ENCODE results near the gene IFT80.
"Not testable (repeated sequence)": the region's sequence is repeated elsewhere in the genome, so short reads cannot be mapped to it uniquely, and the experiment has no call there.

The IFT80 gene

GRCh38 chr3:160346511-160346910 lies 52.5 kb downstream of the IFT80 start:
- DNase-seq: no peak

- peak; percentile 2 to 11 for DNase-seq
Measured at GRCh38 chr3:160343132-160343531, 55.9 kb downstream of the IFT80 start.

- no peak for DNase-seq
Measured at GRCh38 chr3:160340351-160340750, 58.7 kb downstream of the IFT80 start.

- DNase-seq: no peak
Measured at GRCh38 chr3:160331127-160331937, 67.7 kb downstream of the IFT80 start.

DNA sequence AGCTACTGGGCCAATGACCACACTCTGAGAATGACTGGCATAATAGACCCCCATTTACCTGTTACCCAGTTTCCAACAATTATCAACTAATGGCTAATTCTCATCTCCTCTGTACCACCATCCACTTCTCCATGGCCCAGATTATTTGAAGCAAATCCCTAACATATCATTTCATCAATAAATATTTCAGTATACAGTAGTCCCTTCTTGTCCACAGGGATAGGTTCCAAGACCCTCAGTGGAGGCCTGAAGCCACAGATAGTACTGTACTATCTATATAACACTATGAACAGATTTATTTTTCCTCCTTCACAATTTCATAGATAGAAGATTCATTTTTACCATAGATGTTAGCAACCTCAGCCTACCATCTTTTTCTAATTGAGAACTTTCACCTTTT lies 68.3 kb downstream of the IFT80 start:
- no peak for DNase-seq

- DNase-seq: no peak
Measured at GRCh38 chr3:160330109-160330508, 68.9 kb downstream of the IFT80 start.

DNA sequence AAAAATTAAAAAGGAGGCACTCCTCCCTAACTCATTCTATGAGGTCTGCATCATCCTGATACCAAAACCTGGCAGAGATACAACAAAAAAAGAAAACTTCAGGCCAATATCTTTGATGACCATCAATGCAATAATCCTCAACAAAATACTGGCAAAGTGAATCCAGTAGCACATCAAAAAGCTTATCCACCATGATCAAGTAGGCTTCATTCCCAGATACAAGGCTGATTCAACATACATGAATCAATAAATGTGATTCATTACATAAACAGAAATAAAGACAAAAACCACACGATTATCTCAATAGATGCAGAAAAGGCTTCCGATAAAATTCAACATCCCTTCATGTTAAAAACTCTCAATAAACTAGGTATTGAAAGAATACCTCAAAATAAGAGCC lies 72.7 kb downstream of the IFT80 start:
- not testable (repeated sequence) for DNase-seq

DNA sequence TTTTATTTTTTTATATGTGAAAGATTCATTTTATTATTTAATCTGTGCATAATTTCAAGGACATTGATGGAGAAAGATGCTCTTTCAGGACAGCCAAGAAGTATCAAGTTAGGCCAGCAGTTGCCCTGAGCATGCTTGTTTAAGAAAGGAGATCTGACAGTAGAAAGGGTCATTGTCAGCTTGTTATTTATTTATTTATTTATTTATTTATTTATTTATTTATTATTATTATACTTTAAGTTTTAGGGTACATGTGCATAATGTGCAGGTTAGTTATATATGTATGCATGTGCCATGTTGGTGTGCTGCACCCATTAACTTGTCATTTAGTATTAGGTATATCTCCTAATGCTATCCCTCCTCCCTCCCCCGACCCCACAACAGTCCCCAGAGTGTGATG lies 77.2 kb downstream of the IFT80 start:
- not testable (repeated sequence) for DNase-seq

GRCh38 chr3:160319322-160319721 lies 79.7 kb downstream of the IFT80 start:
- DNase-seq: no peak

DNA sequence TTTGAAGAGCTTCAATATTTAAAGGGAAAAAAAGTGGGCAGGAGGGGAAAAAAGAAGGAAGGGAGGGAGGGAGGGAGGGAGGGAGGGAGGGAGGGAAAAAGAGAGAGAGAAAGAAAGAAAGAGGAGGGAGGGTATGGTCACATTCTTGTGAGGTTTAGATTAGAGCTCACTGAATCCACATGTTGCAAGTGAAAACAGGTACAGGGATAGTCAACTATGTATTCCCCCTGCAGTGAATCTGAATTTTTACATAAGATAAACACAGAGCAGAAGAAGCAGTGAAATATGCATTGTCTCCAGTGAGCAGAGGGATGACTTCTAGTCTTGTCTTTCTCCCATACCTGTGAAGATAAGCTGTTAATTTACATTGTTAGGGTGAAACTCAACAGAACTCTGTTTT lies 84.0 kb downstream of the IFT80 start:
- DNase-seq: no peak

DNA sequence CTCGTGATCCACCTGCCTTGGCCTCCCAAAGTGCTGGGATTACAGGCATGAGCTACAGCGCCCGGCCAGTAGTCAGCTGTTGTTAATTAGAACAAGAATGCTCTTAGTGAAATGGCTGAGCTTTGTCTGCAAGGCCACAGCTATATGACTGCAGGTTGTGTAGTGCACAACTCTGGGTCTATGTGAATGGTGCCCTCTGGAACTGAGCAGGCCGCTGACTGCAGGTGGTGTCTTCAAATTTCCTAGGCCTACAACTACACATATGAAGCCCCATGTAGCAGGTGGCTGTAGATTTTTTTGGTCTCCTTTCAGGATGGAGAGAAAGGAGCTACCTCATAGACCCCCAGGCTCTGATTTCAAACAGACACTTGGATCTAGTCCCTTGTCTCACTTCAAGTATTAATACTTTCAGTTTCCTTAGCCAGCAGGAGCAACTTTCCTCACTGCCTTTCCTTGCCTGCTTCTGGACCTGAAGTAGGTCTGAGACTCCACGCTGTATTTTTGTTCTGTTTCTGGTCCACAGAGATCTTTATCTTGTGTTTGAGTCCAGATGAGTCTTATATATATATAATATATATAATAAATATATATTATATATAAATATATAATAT lies 86.9 kb downstream of the IFT80 start:
- DNase-seq: no peak

DNA sequence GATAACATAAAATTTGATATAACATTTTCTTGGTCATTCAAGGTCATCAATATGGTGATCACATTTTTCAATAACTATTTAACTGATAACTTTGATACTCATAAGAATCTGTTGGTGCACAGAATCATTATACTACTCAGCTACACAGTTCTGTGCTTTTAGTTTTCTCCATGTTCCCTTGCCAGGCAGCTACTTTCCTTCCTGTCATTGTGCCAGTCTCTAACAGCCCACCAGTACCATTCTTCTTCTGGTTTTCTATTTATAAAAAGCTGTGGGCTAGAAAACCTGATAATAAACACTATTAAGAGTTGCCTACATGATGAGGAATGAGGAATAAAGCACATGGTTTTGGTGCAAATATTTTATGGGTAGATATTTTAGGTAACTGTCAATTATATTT lies 96.2 kb downstream of the IFT80 start:
- no peak for DNase-seq

DNA sequence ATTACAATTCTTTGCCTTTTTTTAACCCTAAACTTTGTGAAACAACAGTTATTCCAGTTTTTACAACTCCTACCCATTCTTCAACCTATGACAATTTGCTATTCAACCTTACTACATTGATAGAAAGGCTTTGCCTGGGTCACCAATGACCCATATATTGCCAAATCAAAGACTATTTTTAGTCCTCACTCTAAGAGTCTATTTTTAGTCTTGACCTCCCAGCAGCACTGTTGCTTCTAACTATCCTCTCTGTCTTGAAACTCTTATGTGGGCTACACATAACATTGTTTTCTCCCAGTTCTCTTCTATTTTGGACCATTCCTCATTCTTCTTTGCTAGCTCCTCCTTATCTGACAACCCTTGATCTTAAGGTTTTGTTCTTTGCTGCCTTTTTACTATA lies 102.4 kb downstream of the IFT80 start:
- no peak for DNase-seq

GRCh38 chr3:160291909-160292299 lies 107.1 kb downstream of the IFT80 start:
- no peak for DNase-seq

GRCh38 chr3:160291290-160291908 lies 107.6 kb downstream of the IFT80 start:
- no peak for DNase-seq

DNA sequence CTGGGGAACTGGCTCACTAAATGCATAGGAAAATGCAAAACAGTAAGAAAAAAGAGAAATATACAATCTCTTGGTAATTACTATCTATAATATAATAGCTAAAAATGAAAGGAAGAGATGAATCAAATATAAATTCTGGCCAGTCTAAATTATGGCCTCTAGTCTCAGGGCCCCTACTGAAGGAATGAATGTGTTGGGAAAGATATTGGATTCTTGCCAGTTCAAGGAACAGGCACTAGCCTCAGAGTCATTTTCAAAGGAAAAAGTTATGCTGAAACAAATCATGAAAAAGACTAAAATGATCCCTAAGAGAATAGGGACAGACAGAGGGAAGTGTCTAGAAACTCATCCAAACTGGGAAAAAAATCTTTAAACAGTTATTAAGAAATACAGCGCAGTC lies 111.4 kb downstream of the IFT80 start:
- DNase-seq: no peak

DNA sequence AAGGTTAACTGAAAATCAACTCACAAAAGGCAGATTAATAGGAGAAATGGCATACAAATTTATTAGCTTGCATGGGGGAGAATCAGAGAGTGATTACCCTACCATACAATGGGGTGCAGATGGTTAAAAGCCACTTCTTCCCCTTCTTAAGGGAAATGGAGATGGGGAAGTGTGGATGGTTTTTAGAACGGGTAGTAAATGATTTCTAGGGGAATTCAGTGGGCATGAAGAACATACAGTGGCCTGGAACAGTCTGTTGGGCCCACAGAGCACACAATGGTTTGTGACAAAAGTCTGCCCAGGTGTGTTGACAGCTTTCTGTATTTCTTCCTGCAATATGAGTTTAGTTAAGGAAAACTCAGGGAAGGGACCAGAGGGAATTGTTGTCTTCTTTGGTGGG lies 112.8 kb downstream of the IFT80 start:
- no peak for DNase-seq

GRCh38 chr3:160280836-160281235 lies 118.2 kb downstream of the IFT80 start:
- DNase-seq: no peak

DNA sequence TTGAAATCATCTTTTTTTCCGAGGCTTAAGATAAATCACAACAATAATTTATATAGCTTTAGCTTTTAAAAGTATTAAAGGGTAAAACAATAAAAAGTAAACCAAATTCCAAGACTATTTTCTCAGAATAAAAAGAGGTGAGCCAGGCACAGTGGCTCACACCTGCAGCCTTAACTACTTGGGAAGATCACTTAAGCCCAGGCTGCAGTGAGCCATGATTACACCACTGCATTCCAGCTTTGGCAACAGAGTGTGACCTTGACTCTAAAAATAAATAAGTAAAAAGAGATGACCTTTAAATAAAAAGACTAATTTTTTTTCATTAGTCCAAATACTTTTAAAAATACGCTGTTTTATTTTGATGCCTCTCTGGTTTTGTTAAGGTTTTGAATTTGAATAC lies 119.4 kb downstream of the IFT80 start:
- no peak for DNase-seq

DNA sequence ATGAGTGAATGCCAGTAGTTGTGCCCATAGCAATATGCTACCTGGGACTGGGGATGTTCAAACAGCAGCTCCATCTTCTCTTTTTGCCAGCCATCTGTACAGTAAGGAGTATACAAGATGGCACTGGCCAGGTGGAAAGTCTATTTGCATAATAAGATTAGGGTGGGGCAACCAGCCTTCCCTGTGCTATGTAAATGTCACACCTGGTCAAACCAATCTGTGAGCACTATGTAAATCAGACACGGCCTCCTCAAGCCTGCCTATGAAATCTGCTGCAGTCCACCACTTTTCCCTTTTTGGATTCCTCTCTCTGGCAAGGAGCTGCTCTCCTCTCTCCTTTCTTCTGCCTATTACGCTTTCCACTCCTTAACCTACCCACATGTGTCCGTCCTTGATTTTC lies 120.8 kb downstream of the IFT80 start:
- no peak for DNase-seq

- DNase-seq: no peak
Measured at GRCh38 chr3:160265088-160265487, 133.9 kb downstream of the IFT80 start.

DNA sequence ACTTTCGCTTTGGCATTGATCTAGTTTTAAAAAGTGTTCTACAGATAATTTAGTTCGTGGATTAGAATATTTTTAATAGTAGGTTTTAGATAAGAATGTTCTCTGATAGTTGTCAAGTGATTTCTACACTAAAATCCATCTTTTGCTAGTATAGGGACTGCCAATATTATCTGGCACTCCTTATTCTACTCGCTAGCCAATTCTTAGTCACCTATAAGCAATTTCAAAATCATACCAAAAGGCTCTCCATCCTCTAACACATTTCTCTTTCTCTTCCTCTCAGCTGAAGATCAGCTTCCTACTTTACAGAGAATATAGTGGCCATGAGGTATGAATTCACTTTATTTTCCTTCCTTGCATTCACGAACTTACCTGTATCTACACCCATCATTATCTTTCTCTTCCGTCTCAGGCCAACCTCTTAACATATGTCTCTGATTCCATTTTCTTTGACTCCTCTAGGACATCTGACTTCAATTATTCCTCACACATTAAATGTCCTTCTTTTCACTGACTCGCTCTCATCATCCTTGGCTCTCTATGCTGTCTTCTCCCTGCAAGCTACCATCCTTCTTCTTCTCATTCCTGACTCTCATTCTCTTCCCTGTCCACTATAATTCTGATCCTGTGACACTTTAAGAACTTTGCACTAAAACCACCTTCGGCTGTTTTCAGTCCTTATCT lies 138.3 kb downstream of the IFT80 start:
- no peak for DNase-seq

- no peak for DNase-seq
Measured at GRCh38 chr3:160259589-160259988, 139.4 kb downstream of the IFT80 start.

- DNase-seq: no peak
Measured at GRCh38 chr3:160257606-160258005, 141.4 kb downstream of the IFT80 start.

All from NCI-H446 (cell line).